T-helper 1 cell treated with Interleukin-12 subunit alpha and Interleukin-12 subunit beta and Interleukin-4 antibody, amounts not matched to agents 30 μg/mL and 1 μg/mL, for 36 hours (primary cell): ENCODE measurements around the gene MAST4.

ENCODE experiments used
- H3K27ac Mint-ChIP-seq: one replicate; pipeline ENCODE4 v1.8.0; 2021; ENCODE audit warnings: mild to moderate bottlenecking, mixed read lengths
- H3K27me3 Mint-ChIP-seq: one replicate; pipeline ENCODE4 v1.8.0; 2021; ENCODE audit warnings: low read depth, mixed read lengths
- H3K36me3 Mint-ChIP-seq: one replicate; pipeline ENCODE4 v1.8.0; 2021; ENCODE audit warnings: low read depth, mixed read lengths
- H3K4me1 Mint-ChIP-seq: one replicate; pipeline ENCODE4 v1.8.0; 2021; ENCODE audit warnings: low read depth, mixed read lengths
- H3K4me3 Mint-ChIP-seq: one replicate; pipeline ENCODE4 v1.8.0; 2021; ENCODE audit warnings: mild to moderate bottlenecking, moderate library complexity, mixed read lengths
- H3K9me3 Mint-ChIP-seq: one replicate; pipeline ENCODE4 v1.8.0; 2021; ENCODE audit warnings: mixed read lengths

The MAST4 gene

DNA sequence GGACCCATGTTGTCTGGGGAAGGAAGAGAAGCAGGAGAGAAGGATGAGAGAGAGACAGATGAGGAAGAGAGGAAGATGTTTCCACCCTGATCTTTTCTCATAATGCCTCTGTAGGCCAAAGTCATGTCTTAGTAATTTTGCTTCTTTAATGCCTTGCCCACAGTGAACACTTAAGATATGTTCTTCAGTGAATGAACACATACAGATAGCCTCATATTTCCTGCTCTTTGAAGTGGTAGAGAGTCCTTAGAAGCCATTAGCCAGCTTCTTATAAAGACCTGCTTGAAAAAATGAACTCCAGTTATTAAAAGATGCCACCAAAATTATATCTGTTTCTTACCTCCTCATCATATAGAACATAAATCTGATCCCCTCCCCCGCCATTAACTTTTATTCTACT, 356.0 kb downstream of the MAST4 start:
- Mint-ChIP-seq H3K9me3 (peaks cover 4% of the 10 kb centered on the region), H3K27ac (no peak overlapping the region), H3K4me3 (no peak overlapping the region), H3K4me1 (peaks cover 20% of the 10 kb centered on the region), H3K36me3 (peaks cover 25% of the 10 kb centered on the region), H3K27me3 (no peaks in the 10 kb centered on the region)

DNA sequence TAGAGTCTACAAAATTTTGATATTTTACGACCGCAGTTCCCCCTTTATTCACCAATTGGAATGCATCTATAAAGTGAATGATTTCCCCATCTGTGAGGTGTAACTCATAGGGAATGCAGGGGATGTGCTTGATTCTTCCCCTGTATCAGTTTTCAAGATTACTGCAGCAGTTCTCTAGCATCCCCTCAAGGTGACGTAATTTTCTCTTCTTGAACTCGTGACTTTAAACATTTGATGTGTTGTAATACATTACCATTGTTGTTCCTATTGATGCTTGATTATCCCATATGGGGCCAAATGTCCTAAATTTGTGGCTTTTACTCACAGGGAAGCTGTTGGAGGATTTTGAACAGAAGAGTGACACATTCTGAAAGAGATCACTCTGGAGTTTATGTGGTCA, 360.2 kb downstream of the MAST4 start:
- Mint-ChIP-seq H3K4me3 (no peak overlapping the region), H3K9me3 (peaks cover 4% of the 10 kb centered on the region), H3K27me3 (no peaks in the 10 kb centered on the region), H3K27ac (no peak overlapping the region), H3K36me3 (peaks cover 15% of the 10 kb centered on the region), H3K4me1 (peaks cover 21% of the 10 kb centered on the region)

DNA sequence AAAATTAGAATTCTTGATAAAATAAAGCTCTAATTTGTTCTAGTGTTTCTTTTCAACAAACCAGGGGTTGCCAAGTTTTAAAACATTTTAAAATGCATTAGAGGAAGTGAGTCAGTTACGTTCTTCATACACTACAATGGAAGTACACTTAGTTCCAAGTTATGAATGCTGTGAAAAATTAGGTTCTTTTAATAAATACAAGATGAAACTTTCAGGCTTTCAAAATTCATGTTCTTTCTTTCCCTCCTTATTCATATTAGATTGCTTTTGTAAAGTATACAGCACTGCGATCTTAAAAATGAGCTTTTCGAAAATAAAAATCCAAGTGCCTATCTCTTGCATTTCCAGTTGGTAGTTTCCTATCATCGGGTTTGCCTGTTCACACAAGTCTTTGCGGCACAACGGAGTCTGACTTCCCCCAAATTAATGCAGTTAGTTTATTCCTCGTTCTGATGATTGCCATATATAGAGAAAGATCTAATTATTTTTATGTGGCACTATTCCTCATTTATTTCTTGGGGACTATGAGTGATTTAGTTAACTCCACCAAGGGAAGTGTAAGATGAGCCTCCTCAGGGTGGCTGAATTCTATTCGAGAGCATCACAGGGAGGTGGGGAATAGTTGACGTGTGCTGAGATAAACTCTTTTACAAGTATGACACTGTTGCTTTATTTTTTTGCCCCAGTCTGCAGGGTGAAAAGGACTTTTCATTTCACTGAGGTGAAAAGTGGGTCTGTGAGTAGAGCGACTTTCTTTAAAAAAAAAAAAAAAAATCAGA, 362.2 kb downstream of the MAST4 start:
- Mint-ChIP-seq H3K27me3 (no peaks in the 10 kb centered on the region), H3K4me1 (peaks cover 10% of the 10 kb centered on the region), H3K4me3 (no peak overlapping the region), H3K9me3 (no peaks in the 10 kb centered on the region), H3K27ac (no peak overlapping the region), H3K36me3 (peaks cover 3% of the 10 kb centered on the region)

DNA sequence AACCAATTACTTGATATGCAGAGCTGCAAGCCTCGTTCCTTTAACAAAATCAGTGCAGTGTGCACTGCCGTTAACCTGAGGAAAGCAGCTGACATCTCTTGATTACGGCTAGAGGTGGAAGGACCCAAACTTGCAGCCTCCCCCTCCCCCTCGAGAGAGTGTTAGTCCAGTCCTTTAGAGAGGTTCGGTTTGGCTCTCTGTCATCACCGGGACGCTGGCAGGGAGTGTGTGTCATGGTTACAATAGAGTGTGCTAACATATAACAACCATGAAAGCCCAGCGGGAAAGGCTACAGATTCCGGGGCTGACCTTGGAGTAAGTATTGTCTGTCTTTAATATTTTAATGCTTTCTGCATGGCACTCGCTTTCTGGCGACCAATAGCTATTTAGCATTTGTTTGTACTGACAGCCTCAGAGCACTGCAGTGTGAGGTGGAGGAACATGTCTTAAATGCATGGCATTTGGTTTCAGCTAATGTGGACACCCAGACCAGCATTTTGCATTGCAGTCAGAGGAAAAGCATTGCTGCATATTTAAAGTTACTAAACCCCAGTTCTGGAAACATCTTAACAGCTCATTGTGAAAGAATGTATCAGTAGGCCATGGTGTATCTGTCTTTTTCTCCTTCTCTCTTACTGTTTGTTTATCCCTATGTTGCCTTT, 362.9 kb downstream of the MAST4 start:
- no peak overlapping the region for H3K27ac Mint-ChIP-seq

DNA sequence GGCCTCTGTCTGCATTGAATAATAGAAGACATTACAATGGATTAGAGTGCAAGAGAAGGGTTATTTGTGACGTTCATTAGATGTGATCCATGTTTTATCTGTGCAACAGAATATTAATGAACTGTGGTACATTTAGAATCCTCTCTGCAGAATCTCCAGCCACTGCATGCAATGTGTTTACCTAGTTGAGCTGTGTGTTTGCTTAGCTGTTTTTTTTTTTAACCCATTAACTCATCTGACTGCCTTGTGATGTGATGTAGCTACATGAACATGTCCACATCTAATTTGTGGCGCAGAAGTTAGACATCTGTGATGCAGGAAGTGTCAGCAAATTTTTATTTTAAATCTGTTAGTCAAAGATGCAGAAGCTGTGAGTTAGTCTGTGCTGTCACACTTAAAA, 363.5 kb downstream of the MAST4 start:
- peaks cover 12% of the 10 kb centered on the region for H3K4me1 Mint-ChIP-seq

More for the DNA sequence above, 362.9 kb downstream of the MAST4 start:
- Mint-ChIP-seq H3K4me3 (no peak overlapping the region), H3K9me3 (no peaks in the 10 kb centered on the region), H3K27me3 (no peaks in the 10 kb centered on the region), H3K4me1 (peaks cover 12% of the 10 kb centered on the region), H3K36me3 (peaks cover 4% of the 10 kb centered on the region)

DNA sequence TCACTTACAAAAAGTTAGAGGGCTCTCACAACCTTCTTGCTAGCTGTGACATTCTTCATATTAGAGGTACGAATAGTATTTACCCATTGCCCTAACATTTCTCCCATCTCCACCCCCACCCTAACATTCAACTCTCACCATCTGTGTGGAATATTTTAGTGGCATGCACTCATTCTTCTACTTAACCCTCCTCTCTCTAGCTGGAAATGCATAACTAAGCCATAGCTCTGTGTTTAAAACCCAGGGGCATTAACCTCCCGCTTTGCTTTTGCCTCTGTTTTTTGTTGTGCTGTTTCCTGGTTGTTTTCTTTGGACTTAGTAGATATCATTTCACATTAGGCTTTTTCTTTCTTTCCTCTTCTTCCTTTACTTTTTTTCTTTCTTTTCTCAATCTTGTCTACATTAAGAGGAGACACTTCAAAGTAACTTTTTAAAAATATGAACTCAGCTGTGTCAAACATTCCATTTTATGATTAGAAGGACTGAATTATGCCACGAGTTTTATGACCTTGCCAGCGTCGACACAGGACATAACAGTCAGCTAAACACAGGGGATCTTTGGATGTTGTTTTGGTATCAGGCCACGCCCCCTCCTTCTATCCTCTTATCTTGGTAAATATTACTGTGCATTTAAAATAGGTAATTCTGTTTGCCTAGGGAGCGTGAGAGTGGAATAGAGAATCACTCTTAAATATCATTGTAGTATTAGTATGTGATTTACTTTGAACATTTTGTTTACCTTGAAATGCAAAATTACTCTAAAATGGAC, 364.4 kb downstream of the MAST4 start:
- Mint-ChIP-seq H3K4me3 (no peak overlapping the region), H3K36me3 (peaks cover 7% of the 10 kb centered on the region), H3K27ac (no peak overlapping the region), H3K4me1 (peaks cover 12% of the 10 kb centered on the region), H3K27me3 (no peaks in the 10 kb centered on the region), H3K9me3 (no peaks in the 10 kb centered on the region)

More for the DNA sequence above, 363.5 kb downstream of the MAST4 start:
- Mint-ChIP-seq H3K9me3 (no peaks in the 10 kb centered on the region), H3K27me3 (no peaks in the 10 kb centered on the region), H3K36me3 (peaks cover 5% of the 10 kb centered on the region), H3K4me3 (no peak overlapping the region), H3K27ac (no peak overlapping the region)

DNA sequence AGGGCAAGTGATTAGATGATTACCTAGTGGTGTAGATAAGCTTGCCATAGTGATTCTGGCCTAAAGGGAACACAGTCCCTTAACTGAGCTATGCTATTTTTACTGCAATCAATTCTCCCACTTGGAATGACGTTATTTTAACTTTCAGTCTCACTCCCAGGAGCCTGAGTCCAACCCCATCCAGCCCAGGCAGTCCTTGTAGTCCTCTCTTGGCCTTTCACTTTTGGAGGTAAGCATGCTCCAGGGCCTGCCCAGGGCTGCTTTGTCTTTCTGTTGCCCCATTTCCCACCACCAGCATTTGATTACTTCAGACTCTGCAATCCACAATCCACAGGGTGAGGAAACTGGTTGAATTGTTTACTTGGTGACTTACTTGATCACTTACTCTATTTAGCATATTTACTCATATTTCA, 367.4 kb downstream of the MAST4 start:
- Mint-ChIP-seq H3K27me3 (no peaks in the 10 kb centered on the region), H3K4me1 (peaks cover 5% of the 10 kb centered on the region), H3K36me3 (peaks cover 13% of the 10 kb centered on the region), H3K4me3 (no peak overlapping the region), H3K27ac (no peak overlapping the region), H3K9me3 (no peaks in the 10 kb centered on the region)

DNA sequence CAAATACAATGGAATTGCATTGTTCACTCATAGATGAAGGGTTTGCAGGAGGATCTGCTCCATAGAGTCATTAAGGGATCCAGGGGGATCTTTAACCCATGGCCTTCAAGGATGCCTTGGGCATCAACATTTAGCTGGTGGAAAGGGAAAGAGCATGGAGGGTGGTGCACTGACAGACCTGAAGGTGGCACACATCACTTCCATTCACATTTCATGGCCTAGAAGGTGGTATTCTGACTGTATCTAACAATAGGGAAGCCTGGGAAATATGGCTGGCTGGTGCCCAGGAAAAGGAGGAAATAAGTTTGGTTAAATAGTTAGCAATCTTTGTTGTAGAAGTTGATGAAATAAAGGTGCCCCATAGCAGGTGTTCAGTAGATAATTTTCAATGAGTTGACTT, 370.2 kb downstream of the MAST4 start:
- Mint-ChIP-seq H3K9me3 (no peaks in the 10 kb centered on the region), H3K27ac (no peak overlapping the region), H3K4me3 (no peak overlapping the region), H3K27me3 (no peaks in the 10 kb centered on the region), H3K36me3 (peaks cover 15% of the 10 kb centered on the region), H3K4me1 (peaks cover 11% of the 10 kb centered on the region)

DNA sequence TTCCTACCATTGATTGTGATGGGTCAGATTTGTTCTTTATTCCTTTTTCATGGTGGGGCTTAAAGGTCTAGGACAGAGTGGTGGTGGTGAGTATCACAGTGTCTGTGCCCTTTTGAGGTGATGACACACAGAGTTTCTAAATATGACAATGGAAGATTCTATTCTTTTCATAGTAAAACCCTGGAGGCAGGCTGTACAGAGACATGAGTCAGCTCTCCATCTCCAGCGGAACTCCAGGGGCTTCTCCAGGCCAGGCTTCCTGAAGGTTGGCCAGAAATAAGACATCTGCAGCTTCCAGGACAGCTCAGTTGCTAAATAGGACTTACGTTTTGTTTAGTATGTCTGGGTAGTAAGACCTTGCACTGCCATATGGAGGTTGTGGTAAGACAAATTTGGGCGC, 370.9 kb downstream of the MAST4 start:
- H3K4me3 Mint-ChIP-seq = no peak overlapping the region
- H3K36me3 Mint-ChIP-seq = peaks cover 15% of the 10 kb centered on the region
- peaks cover 11% of the 10 kb centered on the region for H3K4me1 Mint-ChIP-seq
- H3K9me3 Mint-ChIP-seq = no peaks in the 10 kb centered on the region
- H3K27me3 Mint-ChIP-seq = no peaks in the 10 kb centered on the region
- no peak overlapping the region for H3K27ac Mint-ChIP-seq

DNA sequence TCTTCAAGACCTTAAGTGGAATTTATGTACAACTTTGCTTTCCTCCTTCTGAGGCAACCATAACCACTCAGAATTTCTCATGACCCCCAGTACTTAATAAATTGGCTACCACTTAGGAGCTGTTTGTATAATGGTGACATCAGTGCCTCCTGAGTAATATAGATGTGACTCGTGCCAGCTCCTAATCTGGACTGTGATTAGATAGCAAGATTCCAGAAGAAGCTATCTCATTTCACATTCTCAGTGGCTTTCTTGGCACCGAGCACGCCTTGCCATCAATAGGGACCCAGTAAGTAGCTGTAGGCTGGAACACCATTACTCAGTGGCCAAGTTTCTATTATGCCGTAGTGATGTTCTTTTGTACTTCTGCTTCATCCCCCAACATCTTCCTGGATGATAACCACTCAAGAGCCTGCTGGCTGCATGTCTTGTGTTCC, 371.7 kb downstream of the MAST4 start:
- Mint-ChIP-seq H3K4me1 (peaks cover 9% of the 10 kb centered on the region), H3K27ac (no peak overlapping the region), H3K9me3 (no peaks in the 10 kb centered on the region), H3K36me3 (peaks cover 14% of the 10 kb centered on the region), H3K4me3 (no peak overlapping the region), H3K27me3 (no peaks in the 10 kb centered on the region)

DNA sequence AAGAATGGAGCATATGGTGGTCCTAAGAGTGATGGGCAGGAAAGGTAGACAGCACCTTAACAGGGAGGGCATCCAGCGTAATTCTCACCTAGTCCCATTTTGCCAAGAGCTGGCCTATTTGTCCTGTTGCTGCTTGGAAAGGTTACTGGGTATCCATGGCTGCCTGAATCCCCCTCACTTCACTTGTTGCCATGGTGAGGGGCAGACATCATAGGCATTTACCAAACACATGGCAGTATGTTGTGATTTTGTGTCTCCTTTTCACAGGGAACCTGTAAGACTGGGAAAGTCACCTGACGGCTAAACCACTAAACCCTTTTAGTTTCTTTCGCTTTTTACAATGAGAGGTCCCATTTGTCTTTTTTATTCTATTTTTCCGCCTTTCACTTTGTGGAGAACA, 373.3 kb downstream of the MAST4 start:
- Mint-ChIP-seq H3K27me3 (no peaks in the 10 kb centered on the region), H3K27ac (no peak overlapping the region)

DNA sequence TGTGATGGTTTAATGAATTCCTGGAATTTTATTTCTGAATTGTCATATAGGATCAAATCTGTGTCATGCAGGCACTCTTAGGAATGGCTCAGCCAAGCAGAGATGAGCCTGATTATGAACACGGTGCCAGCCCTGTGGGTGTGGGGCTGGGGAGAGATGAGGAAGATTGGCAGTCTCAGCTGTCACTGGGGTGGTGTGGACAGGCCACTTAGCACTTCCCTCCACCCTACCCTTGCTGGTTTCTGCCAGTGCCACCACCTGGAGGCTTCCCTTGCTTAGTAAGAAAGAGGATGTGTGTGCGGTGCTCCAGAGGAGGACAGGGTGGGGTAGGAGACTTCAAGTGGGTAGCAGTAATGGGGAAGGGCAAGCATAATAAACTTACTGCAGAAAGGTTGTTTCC, 373.8 kb downstream of the MAST4 start:
- Mint-ChIP-seq H3K4me3 (no peak overlapping the region), H3K27me3 (no peaks in the 10 kb centered on the region), H3K27ac (no peak overlapping the region), H3K4me1 (peaks cover 8% of the 10 kb centered on the region), H3K36me3 (peaks cover 12% of the 10 kb centered on the region), H3K9me3 (no peaks in the 10 kb centered on the region)

More for the DNA sequence above, 373.3 kb downstream of the MAST4 start:
- peaks cover 8% of the 10 kb centered on the region for H3K4me1 Mint-ChIP-seq
- peaks cover 12% of the 10 kb centered on the region for H3K36me3 Mint-ChIP-seq
- no peaks in the 10 kb centered on the region for H3K9me3 Mint-ChIP-seq
- H3K4me3 Mint-ChIP-seq = no peak overlapping the region

DNA sequence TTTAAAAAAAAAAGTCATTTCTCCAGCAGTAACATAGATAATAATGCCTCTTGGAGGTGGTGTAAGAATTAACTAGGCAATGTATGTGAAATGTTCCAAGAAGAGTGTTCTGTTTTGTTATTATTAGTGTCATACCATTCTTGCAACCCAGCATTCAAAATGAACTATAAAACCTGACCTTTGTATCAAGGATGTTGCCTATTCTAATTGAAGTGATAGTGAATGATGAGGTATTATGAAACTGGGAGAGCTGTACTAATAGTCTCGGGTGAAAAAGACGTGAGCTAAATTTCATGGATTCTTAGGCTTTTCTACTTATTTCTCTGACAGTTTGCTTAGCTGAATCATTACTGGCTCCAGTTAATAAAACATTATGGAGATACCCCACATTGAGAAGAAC, 375.8 kb downstream of the MAST4 start:
- no peaks in the 10 kb centered on the region for H3K27me3 Mint-ChIP-seq
- H3K4me3 Mint-ChIP-seq = no peak overlapping the region
- no peaks in the 10 kb centered on the region for H3K9me3 Mint-ChIP-seq
- peaks cover 13% of the 10 kb centered on the region for H3K4me1 Mint-ChIP-seq
- H3K36me3 Mint-ChIP-seq = peaks cover 11% of the 10 kb centered on the region
- no peak overlapping the region for H3K27ac Mint-ChIP-seq

DNA sequence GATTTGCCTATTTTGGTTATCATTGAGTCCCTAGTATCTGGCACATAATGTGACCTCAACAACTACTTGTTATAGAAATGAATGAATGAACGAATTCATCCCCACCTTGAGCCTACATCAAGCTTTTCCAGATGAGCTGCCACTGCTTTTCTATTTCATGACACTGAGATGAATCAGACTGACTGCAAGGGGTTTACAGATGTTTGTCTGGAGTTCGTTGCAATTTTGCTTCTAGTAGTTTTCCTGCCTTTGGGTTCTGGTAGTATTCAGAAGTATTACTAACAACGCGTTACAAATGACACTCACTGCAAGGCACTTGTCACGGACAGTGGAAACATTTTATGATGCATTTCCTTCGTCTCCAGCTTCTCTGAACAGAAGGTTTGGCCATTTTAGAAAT, 378.1 kb downstream of the MAST4 start:
- no peak overlapping the region for H3K4me3 Mint-ChIP-seq
- no peaks in the 10 kb centered on the region for H3K9me3 Mint-ChIP-seq
- peaks cover 14% of the 10 kb centered on the region for H3K36me3 Mint-ChIP-seq
- peaks cover 4% of the 10 kb centered on the region for H3K27me3 Mint-ChIP-seq
- H3K4me1 Mint-ChIP-seq = peaks cover 13% of the 10 kb centered on the region
- no peak overlapping the region for H3K27ac Mint-ChIP-seq

DNA sequence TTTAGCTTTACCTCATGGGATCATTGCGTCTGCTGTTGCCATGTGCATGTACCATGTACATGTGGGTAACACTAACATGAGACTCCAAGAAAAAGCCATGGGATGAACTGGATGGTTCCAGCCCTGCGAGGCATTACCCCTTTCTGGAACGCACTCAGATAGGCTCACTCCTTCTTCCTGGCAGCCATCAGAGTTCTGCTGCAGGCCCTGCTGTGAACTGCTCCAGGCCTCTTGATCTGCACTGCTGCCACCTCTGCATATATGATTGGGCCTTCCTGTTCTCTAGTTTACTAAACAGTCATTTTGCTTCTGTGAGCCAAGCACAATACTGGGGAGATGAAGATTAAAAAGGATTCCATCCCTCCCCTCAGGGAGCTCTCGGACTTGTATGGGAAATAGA, 379.9 kb downstream of the MAST4 start:
- H3K27ac Mint-ChIP-seq = no peak overlapping the region
- H3K9me3 Mint-ChIP-seq = no peaks in the 10 kb centered on the region
- H3K36me3 Mint-ChIP-seq = peaks cover 12% of the 10 kb centered on the region
- H3K4me1 Mint-ChIP-seq = peaks cover 8% of the 10 kb centered on the region
- H3K27me3 Mint-ChIP-seq = peaks cover 4% of the 10 kb centered on the region
- H3K4me3 Mint-ChIP-seq = no peak overlapping the region
